Astrocyte (in vitro differentiated cells and primary cell): ENCODE results near the gene SEC23A. TPM values are rescaled to one million over a fixed set of nuclear protein-coding genes. Genes with fewer than 3 reads are reported as not detected.
"Not testable (repeated sequence)": the region's sequence is repeated elsewhere in the genome, so short reads cannot be mapped to it uniquely, and the experiment has no call there.

ENCODE experiments used
- DNase-seq: peaks from one replicate; pipeline ENCODE4 v3.0.0-alpha.2; 2010; ENCODE audit warnings: low read depth
- FAIRE-seq: peaks from 2 replicates; lab custom pipeline; 2011; peaks lifted over from hg19 to GRCh38; lab: Jason Lieb, UNC
- H2AFZ ChIP-seq: 2 replicates; pipeline ENCODE4 v1.6.0; 2012; ENCODE audit warnings: low read depth, low read length, inconsistent platforms
- H3K27ac ChIP-seq: 2 replicates; pipeline ENCODE4 v1.5.1; 2011; ENCODE audit warnings: low read depth, low read length, inconsistent platforms
- H3K27me3 ChIP-seq: 2 replicates; pipeline ENCODE4 v1.6.0; 2011; ENCODE audit warnings: low read length, inconsistent platforms; ENCODE audit not compliant: insufficient read depth
- H3K36me3 ChIP-seq: 2 replicates; pipeline ENCODE4 v1.5.1; 2011; ENCODE audit warnings: low read length, inconsistent platforms; ENCODE audit not compliant: insufficient read depth
- H3K4me1 ChIP-seq: 2 replicates; pipeline ENCODE4 v1.5.1; 2011; ENCODE audit warnings: low read length, inconsistent platforms; ENCODE audit not compliant: insufficient read depth
- H3K4me2 ChIP-seq: 2 replicates; pipeline ENCODE4 v1.6.0; 2012; ENCODE audit warnings: low read length, inconsistent platforms
- H3K4me3 ChIP-seq: 2 replicates; pipeline ENCODE4 v1.5.1; 2011; ENCODE audit warnings: low read depth, mild to moderate bottlenecking, low read length, inconsistent platforms; ENCODE audit not compliant: insufficient read depth
- H3K79me2 ChIP-seq: 2 replicates; pipeline ENCODE4 v1.6.0; 2012; ENCODE audit warnings: mild to moderate bottlenecking, low read length, inconsistent platforms; ENCODE audit not compliant: insufficient read depth
- H3K9ac ChIP-seq: 2 replicates; pipeline ENCODE4 v1.6.0; 2012; ENCODE audit warnings: mild to moderate bottlenecking, low read length, inconsistent platforms
- H3K9me3 ChIP-seq: 2 replicates; pipeline ENCODE4 v1.5.1; 2012; ENCODE audit warnings: low read depth, mild to moderate bottlenecking, low read length, inconsistent platforms; ENCODE audit not compliant: insufficient read depth
- H4K20me1 ChIP-seq: 2 replicates; pipeline ENCODE4 v1.6.0; 2012; ENCODE audit warnings: low read length, inconsistent platforms; ENCODE audit not compliant: insufficient read depth
- H3K27ac Mint-ChIP-seq: one replicate; pipeline ENCODE4 v1.8.0; 2021; ENCODE audit warnings: mild to moderate bottlenecking, mixed read lengths; ENCODE audit not compliant: unreplicated experiment
- H3K27me3 Mint-ChIP-seq: one replicate; pipeline ENCODE4 v1.8.0; 2021; ENCODE audit warnings: low read depth, mixed read lengths; ENCODE audit not compliant: unreplicated experiment
- H3K36me3 Mint-ChIP-seq: one replicate; pipeline ENCODE4 v1.8.0; 2021; ENCODE audit warnings: low read depth, mixed read lengths; ENCODE audit not compliant: unreplicated experiment
- H3K4me1 Mint-ChIP-seq: one replicate; pipeline ENCODE4 v1.8.0; 2021; ENCODE audit warnings: low read depth, mixed read lengths; ENCODE audit not compliant: unreplicated experiment
- H3K4me3 Mint-ChIP-seq: one replicate; pipeline ENCODE4 v1.8.0; 2021; ENCODE audit warnings: mild to moderate bottlenecking, moderate library complexity, mixed read lengths; ENCODE audit not compliant: unreplicated experiment
- H3K9me3 Mint-ChIP-seq: one replicate; pipeline ENCODE4 v1.8.0; 2021; ENCODE audit warnings: mild to moderate bottlenecking, mixed read lengths; ENCODE audit not compliant: unreplicated experiment
- CTCF ChIP-seq: IDR thresholded peaks from 2 replicates; pipeline ENCODE4 v1.5.1; 2011; ENCODE audit warnings: low read depth, mild to moderate bottlenecking, inconsistent platforms, low read length, moderate library complexity; ENCODE audit not compliant: insufficient read depth
- EZH2 ChIP-seq: IDR thresholded peaks from 2 replicates; pipeline ENCODE4 v1.6.1; 2012; ENCODE audit warnings: mild to moderate bottlenecking, low read length, inconsistent platforms; ENCODE audit not compliant: insufficient read depth
- total RNA-seq: library from RNA; stranded (reverse); gene quantifications from 2 replicates; pipeline ENCODE4 v1.2.1, GENCODE V29; 2021

SEC23A gene
- total RNA-seq, 1 donor from 2014 or later: 229 TPM

GRCh38 chr14:39140170-39140569 is 37.1 kb upstream of the SEC23A start:
- H3K4me3 ChIP-seq: no peak overlapping the region

GRCh38 chr14:39138440-39138839 is 35.4 kb upstream of the SEC23A start:
- Mint-ChIP-seq H3K4me3 (no peak overlapping the region), H3K4me1 (no peaks in the 10 kb centered on the region), H3K9me3 (peaks cover 7% of the 10 kb centered on the region), H3K27me3 (no peaks in the 10 kb centered on the region), H3K36me3 (peaks cover 18% of the 10 kb centered on the region), H3K27ac (no peak overlapping the region)
- DNase-seq: no peak
- H3K4me2 ChIP-seq: no peak overlapping the region
- no peak for TF ChIP-seq EZH2
- TF ChIP-seq CTCF: no peak
- no peak for FAIRE-seq
- no peak overlapping the region for H3K4me3 ChIP-seq
- H3K4me1 ChIP-seq: no peaks in the 10 kb centered on the region
- H3K9me3 ChIP-seq: no peaks in the 10 kb centered on the region
- H3K27me3 ChIP-seq: no peaks in the 10 kb centered on the region
- H3K79me2 ChIP-seq: no peaks in the 10 kb centered on the region
- no peaks in the 10 kb centered on the region for H4K20me1 ChIP-seq
- no peak overlapping the region for H2AFZ ChIP-seq
- peaks cover 8% of the 10 kb centered on the region for H3K36me3 ChIP-seq
- H3K27ac ChIP-seq: no peak overlapping the region
- no peak overlapping the region for H3K9ac ChIP-seq

More at GRCh38 chr14:39140170-39140569, 37.1 kb upstream of the SEC23A start:
- H3K36me3 ChIP-seq: peaks cover 3% of the 10 kb centered on the region
- H4K20me1 ChIP-seq: no peaks in the 10 kb centered on the region
- TF ChIP-seq CTCF: no peak
- no peak for TF ChIP-seq EZH2
- H3K27me3 ChIP-seq: no peaks in the 10 kb centered on the region
- Mint-ChIP-seq H3K9me3 (peaks cover 7% of the 10 kb centered on the region), H3K4me3 (no peak overlapping the region), H3K36me3 (peaks cover 18% of the 10 kb centered on the region), H3K27ac (no peak overlapping the region), H3K4me1 (no peaks in the 10 kb centered on the region), H3K27me3 (no peaks in the 10 kb centered on the region)
- H3K9ac ChIP-seq: no peak overlapping the region
- DNase-seq: no peak
- no peaks in the 10 kb centered on the region for H3K4me1 ChIP-seq
- no peak overlapping the region for H3K4me2 ChIP-seq
- no peak for FAIRE-seq
- no peak overlapping the region for H2AFZ ChIP-seq
- no peaks in the 10 kb centered on the region for H3K79me2 ChIP-seq
- no peaks in the 10 kb centered on the region for H3K9me3 ChIP-seq
- no peak overlapping the region for H3K27ac ChIP-seq

GRCh38 chr14:39137835-39138234 is 34.8 kb upstream of the SEC23A start:
- not testable (repeated sequence) for H3K4me3 Mint-ChIP-seq, H4K20me1 ChIP-seq, FAIRE-seq, H3K4me1 ChIP-seq, H3K9ac ChIP-seq, H3K79me2 ChIP-seq, H3K4me2 ChIP-seq, H3K27ac Mint-ChIP-seq, H3K27ac ChIP-seq, H2AFZ ChIP-seq, H3K4me3 ChIP-seq, H3K27me3 Mint-ChIP-seq, DNase-seq, H3K27me3 ChIP-seq, H3K4me1 Mint-ChIP-seq, H3K9me3 ChIP-seq, H3K36me3 ChIP-seq, H3K9me3 Mint-ChIP-seq
- peaks cover 15% of the 10 kb centered on the region for H3K36me3 Mint-ChIP-seq
